HepG2 (cell line): ENCODE results near the gene PTPA.
"Not testable (repeated sequence)": the region's sequence is repeated elsewhere in the genome, so short reads cannot be mapped to it uniquely, and the experiment has no call there.

ENCODE experiments used
- CTCF ChIP-seq: sonication (generic); formaldehyde crosslinking; IDR thresholded peaks from 2 replicates; pipeline ENCODE4 v1.5.0; 2020; ENCODE audit warnings: mild to moderate bottlenecking, missing genetic modification reagents, moderate library complexity
- EZH2 ChIP-seq: conservative IDR thresholded peaks from 2 replicates; pipeline ENCODE4 v1.6.1; 2012; ENCODE audit warnings: mild to moderate bottlenecking, low read depth, low read length, moderate library complexity
- NBN ChIP-seq: fragments of 450-650 bp; conservative IDR thresholded peaks from 2 replicates; pipeline ENCODE4 v1.6.1; 2017
- SMC3 ChIP-seq: IDR thresholded peaks from 2 replicates; pipeline ENCODE4 v1.6.1; 2011; ENCODE audit warnings: low read length, improper control_type of control experiment
- ZNF143 ChIP-seq: sonication (generic); formaldehyde crosslinking; IDR thresholded peaks from 2 replicates; pipeline ENCODE4 v1.4.0; 2020; ENCODE audit warnings: missing genetic modification reagents
- ZNF264 ChIP-seq: sonication (generic); formaldehyde crosslinking; IDR thresholded peaks from 2 replicates; pipeline ENCODE4 v1.4.0; 2020; ENCODE audit warnings: missing genetic modification reagents
- ZNF44 ChIP-seq: sonication (generic); formaldehyde crosslinking; IDR thresholded peaks from 2 replicates; pipeline ENCODE4 v1.5.1; 2020; ENCODE audit warnings: mild to moderate bottlenecking, missing genetic modification reagents
- ZNF687 ChIP-seq: sonication (generic); formaldehyde crosslinking; IDR thresholded peaks from 2 replicates; pipeline ENCODE4 v1.5.1; 2020; ENCODE audit warnings: mild to moderate bottlenecking, missing genetic modification reagents, moderate library complexity
- ZNF816 ChIP-seq: sonication (generic); formaldehyde crosslinking; IDR thresholded peaks from 2 replicates; pipeline ENCODE4 v1.8.0; 2022; ENCODE audit warnings: missing genetic modification reagents, mild to moderate bottlenecking, borderline replicate concordance
- TF ChIP-seq, protein P1 (sequence below), 2 experiments: IDR thresholded peaks; 2 replicates each; pipeline ENCODE4 v1.6.1; 2011 to 2012; ENCODE audit warnings: low read length in 2 of 2, borderline replicate concordance in 1 of 2, low read depth in 1 of 2, mild to moderate bottlenecking in 1 of 2, moderate library complexity in 1 of 2

- TF ChIP-seq ZNF816; NBN; EZH2; ZNF44 (CRISPR knock-in tag); CTCF (CRISPR knock-in tag); ZNF687; SMC3; ZNF264; ZNF143 (CRISPR knock-in tag): not testable (repeated sequence)
- TF ChIP-seq, protein P1, sequence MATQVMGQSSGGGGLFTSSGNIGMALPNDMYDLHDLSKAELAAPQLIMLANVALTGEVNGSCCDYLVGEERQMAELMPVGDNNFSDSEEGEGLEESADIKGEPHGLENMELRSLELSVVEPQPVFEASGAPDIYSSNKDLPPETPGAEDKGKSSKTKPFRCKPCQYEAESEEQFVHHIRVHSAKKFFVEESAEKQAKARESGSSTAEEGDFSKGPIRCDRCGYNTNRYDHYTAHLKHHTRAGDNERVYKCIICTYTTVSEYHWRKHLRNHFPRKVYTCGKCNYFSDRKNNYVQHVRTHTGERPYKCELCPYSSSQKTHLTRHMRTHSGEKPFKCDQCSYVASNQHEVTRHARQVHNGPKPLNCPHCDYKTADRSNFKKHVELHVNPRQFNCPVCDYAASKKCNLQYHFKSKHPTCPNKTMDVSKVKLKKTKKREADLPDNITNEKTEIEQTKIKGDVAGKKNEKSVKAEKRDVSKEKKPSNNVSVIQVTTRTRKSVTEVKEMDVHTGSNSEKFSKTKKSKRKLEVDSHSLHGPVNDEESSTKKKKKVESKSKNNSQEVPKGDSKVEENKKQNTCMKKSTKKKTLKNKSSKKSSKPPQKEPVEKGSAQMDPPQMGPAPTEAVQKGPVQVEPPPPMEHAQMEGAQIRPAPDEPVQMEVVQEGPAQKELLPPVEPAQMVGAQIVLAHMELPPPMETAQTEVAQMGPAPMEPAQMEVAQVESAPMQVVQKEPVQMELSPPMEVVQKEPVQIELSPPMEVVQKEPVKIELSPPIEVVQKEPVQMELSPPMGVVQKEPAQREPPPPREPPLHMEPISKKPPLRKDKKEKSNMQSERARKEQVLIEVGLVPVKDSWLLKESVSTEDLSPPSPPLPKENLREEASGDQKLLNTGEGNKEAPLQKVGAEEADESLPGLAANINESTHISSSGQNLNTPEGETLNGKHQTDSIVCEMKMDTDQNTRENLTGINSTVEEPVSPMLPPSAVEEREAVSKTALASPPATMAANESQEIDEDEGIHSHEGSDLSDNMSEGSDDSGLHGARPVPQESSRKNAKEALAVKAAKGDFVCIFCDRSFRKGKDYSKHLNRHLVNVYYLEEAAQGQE (IDR thresholded peaks at IDR 0.05; ENCODE audit: borderline replicate concordance in 1 of 2, low read depth in 1 of 2, low read length in 2 of 2) = not testable (repeated sequence)
These were observed 52.0 kb downstream of the PTPA start for GRCh38 chr9:129163198-129163670.
